HG03520 (cell line): ENCODE data around the gene GAST.

Experiments
- ATAC-seq: cut with Tn5 transposase; IDR thresholded peaks from one replicate; pipeline ENCODE4 v1.9.1; 2021; ENCODE audit warnings: mild to moderate bottlenecking, moderate library complexity; ENCODE audit not compliant: unreplicated experiment

Gene GAST

GRCh38 chr17:41738801-41739112 is 26.6 kb downstream of the GAST start:
- no peak for ATAC-seq

- no peak for ATAC-seq
Observed at GRCh38 chr17:41739661-41740352, 27.7 kb downstream of the GAST start.

DNA sequence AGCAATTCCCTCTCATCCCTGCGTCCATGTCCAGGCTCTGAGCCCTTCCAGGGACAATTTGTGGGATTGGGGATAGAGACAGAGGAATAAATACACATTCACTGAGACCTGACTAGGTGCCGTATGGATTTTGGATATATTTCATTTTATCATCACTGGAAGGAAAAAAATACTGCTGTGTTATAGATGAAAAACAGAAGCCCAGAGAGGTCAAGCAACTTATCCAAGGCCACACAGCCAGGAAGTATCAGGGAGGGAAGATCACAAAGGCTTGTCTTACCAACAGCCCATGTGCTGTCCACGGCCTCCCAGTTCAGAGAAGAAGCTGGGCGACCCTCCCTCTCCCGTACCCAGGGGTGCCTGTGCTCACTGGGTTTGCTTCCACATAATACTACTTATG is 28.4 kb downstream of the GAST start:
- ATAC-seq, result no peak

DNA sequence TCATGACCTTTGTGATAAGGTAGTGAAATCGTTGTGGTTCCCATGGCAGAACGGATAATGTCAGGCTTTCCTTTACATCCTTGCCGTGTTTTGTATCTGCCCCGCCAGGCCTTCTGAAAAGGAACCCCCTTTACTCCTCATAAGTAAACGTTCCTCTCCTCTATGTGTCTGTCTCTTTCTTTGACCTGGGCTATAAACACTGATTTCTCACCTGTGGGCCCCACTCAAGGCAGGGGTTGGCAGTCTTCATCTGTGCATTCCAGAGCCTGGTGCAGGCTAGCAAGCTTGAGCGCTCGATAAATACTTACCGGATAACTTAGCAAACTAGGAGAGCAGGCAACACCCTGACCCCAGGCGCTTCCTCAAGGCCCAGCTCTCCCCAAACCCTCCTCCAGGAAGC is 29.6 kb downstream of the GAST start:
- no peak for ATAC-seq

GRCh38 chr17:41748275-41748674 is 36.1 kb downstream of the GAST start:
- no peak for ATAC-seq

DNA sequence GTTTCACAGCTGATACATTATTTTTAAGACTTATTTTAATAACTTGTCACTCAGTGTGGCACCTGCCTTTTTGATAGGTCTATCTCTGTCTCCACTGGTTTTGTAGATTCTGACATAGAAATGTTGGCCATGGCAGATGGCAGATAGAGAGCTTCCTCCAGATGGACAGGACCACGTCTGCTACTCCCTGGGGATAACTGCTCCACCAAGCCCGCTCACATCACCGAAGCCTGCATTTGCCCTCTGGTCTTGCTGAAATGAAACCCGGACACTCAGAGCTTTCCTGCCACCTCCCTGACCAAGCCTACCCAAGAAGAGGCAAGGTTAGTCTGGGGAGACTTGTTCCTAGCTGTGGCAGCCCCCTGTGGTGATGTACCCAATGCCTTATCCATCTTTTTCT is 38.7 kb downstream of the GAST start:
- ATAC-seq, result no peak

DNA sequence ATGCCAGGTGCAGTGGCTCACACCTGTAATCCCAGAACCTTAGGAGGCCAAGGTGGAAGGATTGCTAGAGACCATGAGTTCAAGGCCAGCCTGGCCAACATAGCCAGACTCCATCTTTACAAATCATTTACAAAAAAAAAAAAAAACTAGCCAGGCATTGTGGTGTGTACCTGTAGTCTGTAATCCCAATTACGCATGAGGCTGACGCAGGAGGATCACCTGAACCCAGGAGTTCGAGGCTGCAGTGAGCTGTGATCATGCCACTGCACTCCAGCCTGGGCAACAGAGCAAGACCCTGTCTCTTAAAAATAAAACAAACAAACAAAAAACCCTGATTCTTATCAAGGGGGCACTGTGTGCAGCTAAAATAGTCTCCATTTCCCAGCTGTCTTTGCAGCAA is 39.2 kb downstream of the GAST start:
- no peak for ATAC-seq

DNA sequence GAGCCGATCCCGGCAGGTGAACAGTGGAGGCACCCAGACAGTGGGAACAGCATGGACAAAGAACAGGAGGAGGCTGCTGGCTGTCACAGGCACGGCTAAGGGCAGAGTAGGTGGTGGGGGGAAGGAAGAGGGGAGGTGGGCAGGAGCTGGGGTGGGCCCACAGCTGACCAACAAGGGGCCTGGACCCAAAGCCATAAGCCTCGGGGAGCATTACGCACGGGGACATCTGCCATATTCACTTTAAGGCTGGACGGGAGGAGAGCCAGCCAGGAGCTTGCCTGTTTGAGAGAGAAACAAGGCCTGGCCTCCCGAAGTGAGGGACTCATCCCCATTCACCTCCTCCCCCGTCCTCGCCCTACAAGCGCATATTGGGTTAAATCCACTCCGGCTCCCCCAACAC is 41.9 kb downstream of the GAST start:
- no peak for ATAC-seq

DNA sequence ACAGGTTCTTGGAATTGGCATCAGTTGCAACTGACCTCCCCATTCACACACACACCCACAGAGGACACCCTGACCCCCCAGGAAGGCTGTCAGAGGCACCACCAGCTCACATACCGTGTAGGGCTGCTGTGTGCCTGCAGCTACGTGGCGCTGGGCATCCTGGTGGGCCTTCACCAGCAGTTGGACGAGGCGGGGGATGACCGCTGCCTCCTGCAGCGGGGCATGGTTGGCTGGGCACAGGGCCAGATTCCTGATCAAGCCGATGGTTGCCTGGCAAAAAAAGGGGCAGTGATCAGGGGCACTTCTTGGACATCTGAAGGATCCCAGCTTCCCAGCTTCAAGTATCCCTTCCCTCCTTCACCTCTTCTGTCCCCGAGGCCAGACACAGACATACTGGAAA is 46.5 kb downstream of the GAST start:
- no peak for ATAC-seq

- ATAC-seq, result no peak
Observed at GRCh38 chr17:41760878-41761277, 48.7 kb downstream of the GAST start.

DNA sequence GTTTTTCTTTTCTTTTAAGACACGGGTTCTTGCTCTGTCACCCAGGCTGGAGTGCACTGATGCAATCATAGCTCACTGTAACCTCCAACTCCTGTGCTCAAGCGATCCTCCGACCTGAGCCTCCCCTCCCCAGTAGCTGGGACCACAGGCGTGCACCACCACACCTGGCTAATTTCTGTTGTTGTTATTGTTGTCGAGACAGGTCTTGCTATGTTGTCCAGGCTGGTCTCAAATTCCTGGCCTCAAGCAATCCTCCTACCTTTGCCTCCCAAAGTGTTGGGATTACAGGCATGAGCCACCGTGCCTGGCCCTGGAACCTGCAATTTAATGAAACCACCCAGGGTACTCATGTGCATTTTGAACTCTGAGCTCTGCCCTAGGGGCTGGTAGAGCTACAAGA is 50.3 kb downstream of the GAST start:
- no peak for ATAC-seq

DNA sequence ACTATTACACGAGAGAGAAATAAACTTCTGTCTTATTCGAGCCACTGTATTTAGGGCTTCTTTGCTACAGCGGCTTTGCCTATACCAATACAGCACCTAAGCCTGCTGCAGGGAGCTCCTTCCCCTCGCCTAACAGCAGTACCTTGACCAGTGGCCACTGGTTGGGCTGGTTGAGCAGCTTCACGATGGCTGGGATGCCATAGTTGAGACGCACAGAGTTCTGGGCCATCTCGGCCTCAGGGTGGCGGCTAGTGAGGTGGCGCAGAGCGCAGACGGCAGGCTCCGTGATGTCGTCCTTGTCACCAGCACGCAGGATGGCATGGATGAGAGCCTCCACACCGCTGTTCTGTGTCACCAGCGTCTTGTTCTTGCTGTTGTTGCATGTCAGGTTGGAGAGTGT is 50.7 kb downstream of the GAST start:
- ATAC-seq, result no peak

GRCh38 chr17:41763327-41763726 is 51.2 kb downstream of the GAST start:
- ATAC-seq, result no peak
